OCI-LY7 (cell line): ENCODE data around the gene KIAA1671.

Experiments used
- CTCF ChIP-seq: fragments of 200-600 bp; sonication (generic); conservative IDR thresholded peaks from 2 replicates; pipeline ENCODE4 v1.5.1; 2014; ENCODE audit warnings: mild to moderate bottlenecking, antibody characterized with exemption, low read length, moderate library complexity, mixed read lengths
- EZH2phosphoT487 ChIP-seq: fragments of 200-600 bp; sonication (generic); IDR thresholded peaks from 2 replicates; pipeline ENCODE4 v1.6.1; 2018; ENCODE audit warnings: low read depth, borderline replicate concordance, mild to moderate bottlenecking, mixed run types, antibody characterized with exemption, low read length, moderate library complexity, mixed read lengths

- peak; percentile 82 for TF ChIP-seq CTCF
- TF ChIP-seq EZH2phosphoT487 = no peak
These were observed 104.7 kb downstream of the KIAA1671 start for GRCh38 chr22:25057013-25057881.
